IPS-20b (cell line): Measurements from ENCODE around the gene RBBP4.
"Not testable (repeated sequence)": the region's sequence is repeated elsewhere in the genome, so short reads cannot be mapped to it uniquely, and the experiment has no call there.

Experiments
- H3K27ac ChIP-seq: one replicate; pipeline ENCODE4 v1.5.1; 2013; ENCODE audit warnings: low read length
- H3K27me3 ChIP-seq: 2 replicates; pipeline ENCODE4 v1.6.1; 2013; ENCODE audit warnings: mild to moderate bottlenecking, low read length, inconsistent platforms; ENCODE audit not compliant: insufficient read depth
- H3K36me3 ChIP-seq: 2 replicates; pipeline ENCODE4 v1.6.1; 2013; ENCODE audit warnings: low read depth, mild to moderate bottlenecking, inconsistent platforms, low read length, moderate library complexity; ENCODE audit not compliant: insufficient read depth
- H3K4me1 ChIP-seq: 2 replicates; pipeline ENCODE4 v1.6.1; 2013; ENCODE audit warnings: mild to moderate bottlenecking, control low read depth, inconsistent platforms, low read length, moderate library complexity; ENCODE audit not compliant: insufficient read depth
- H3K4me3 ChIP-seq: 2 replicates; pipeline ENCODE4 v1.5.1; 2013; ENCODE audit warnings: mild to moderate bottlenecking, low read length, inconsistent platforms
- H3K9ac ChIP-seq: 2 replicates; pipeline ENCODE4 v1.6.1; 2013; ENCODE audit warnings: low read depth, mild to moderate bottlenecking, inconsistent platforms, low read length, moderate library complexity
- H3K9me3 ChIP-seq: 2 replicates; pipeline ENCODE4 v1.6.1; 2013; ENCODE audit warnings: mild to moderate bottlenecking, low read depth, low read length, inconsistent platforms; ENCODE audit not compliant: insufficient read depth

The RBBP4 gene

DNA sequence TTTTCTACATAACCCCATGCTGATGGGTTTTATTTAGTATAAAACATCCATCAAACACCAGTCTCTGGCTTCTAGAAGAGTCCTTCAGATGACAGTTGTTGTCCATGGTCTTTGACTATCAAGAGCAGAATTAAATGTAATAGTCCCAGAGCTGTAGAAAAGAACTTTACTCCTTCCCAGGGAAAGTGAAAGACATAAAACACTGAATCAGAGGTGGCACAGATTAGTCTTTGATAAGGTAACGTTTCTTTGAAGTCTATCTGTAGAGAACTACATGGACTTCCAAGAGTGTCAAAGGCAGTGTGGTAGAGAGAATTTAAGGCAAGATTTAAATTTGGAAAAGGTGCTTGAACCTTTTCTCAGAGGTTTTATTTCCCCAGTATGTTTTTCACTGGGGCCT is 29.6 kb downstream of the RBBP4 start:
- Histone ChIP-seq H3K9me3 (no peaks in the 10 kb centered on the region), H3K36me3 (peaks cover 100% of the 10 kb centered on the region)

DNA sequence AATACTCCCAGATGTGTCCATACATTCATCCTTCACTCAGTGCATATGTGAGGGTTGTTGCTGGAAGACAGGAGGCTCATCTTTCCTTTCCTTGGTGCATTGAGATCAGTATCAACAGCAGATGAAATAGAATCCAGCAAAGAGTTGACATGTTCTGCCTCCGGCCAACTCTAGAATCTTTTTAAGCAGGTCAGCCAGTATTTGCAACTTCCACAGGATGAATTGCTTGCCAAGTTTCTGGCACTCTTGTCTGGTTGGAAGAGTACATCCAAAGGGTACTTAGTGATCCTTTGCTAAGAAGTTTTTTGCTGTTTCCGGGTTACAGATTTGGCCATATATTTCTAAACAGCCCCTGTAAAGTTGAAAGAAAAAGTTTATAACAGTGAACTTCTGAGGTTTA is 30.5 kb downstream of the RBBP4 start:
- H3K4me1 ChIP-seq = no peaks in the 10 kb centered on the region
- no peak overlapping the region for H3K4me3 ChIP-seq
- no peak overlapping the region for H3K27ac ChIP-seq
- no peaks in the 10 kb centered on the region for H3K27me3 ChIP-seq
- no peak overlapping the region for H3K9ac ChIP-seq
- no peaks in the 10 kb centered on the region for H3K9me3 ChIP-seq
- H3K36me3 ChIP-seq = peaks cover 100% of the 10 kb centered on the region

More for the DNA sequence above, 29.6 kb downstream of the RBBP4 start:
- H3K4me3 ChIP-seq = no peak overlapping the region
- no peak overlapping the region for H3K9ac ChIP-seq
- no peak overlapping the region for H3K27ac ChIP-seq
- no peaks in the 10 kb centered on the region for H3K27me3 ChIP-seq
- no peaks in the 10 kb centered on the region for H3K4me1 ChIP-seq

GRCh38 chr1:32681999-32682398 is 31.0 kb downstream of the RBBP4 start:
- Histone ChIP-seq H3K9ac (no peak overlapping the region), H3K36me3 (peaks cover 96% of the 10 kb centered on the region), H3K27me3 (no peaks in the 10 kb centered on the region), H3K4me3 (no peak overlapping the region), H3K27ac (no peak overlapping the region), H3K4me1 (no peaks in the 10 kb centered on the region), H3K9me3 (no peaks in the 10 kb centered on the region)

- H3K9ac ChIP-seq = no peak overlapping the region
- no peaks in the 10 kb centered on the region for H3K4me1 ChIP-seq
- no peaks in the 10 kb centered on the region for H3K27me3 ChIP-seq
- no peak overlapping the region for H3K4me3 ChIP-seq
- peaks cover 82% of the 10 kb centered on the region for H3K36me3 ChIP-seq
- H3K27ac ChIP-seq = no peak overlapping the region
- H3K9me3 ChIP-seq = no peaks in the 10 kb centered on the region
Measured at GRCh38 chr1:32683397-32683796, 32.4 kb downstream of the RBBP4 start.

GRCh38 chr1:32684167-32684811 is 33.3 kb downstream of the RBBP4 start:
- peaks cover 73% of the 10 kb centered on the region for H3K36me3 ChIP-seq
- no peaks in the 10 kb centered on the region for H3K27me3 ChIP-seq
- H3K4me1 ChIP-seq = no peaks in the 10 kb centered on the region
- no peak overlapping the region for H3K4me3 ChIP-seq
- H3K9ac ChIP-seq = no peak overlapping the region
- H3K27ac ChIP-seq = no peak overlapping the region
- H3K9me3 ChIP-seq = no peaks in the 10 kb centered on the region

DNA sequence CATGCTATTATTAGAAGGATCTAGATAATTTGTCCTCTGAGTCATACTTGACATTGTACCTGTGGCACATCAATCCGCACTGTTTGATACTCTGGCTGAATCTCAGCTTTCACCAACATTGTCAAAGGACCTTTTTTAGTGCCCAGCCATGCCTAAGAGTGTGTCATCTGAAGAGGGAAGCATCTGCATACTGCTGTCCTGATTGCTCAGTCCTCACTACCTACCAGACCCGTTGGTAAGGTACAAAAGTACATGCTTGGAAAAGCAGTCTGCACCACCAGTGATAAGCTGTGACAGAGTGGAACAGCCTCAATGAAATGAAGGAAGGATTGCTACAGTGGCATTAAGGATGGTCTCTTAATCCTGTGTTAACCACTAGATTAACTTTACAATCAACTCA is 34.5 kb downstream of the RBBP4 start:
- H3K36me3 ChIP-seq = peaks cover 61% of the 10 kb centered on the region
- no peak overlapping the region for H3K4me3 ChIP-seq
- no peaks in the 10 kb centered on the region for H3K9me3 ChIP-seq
- no peaks in the 10 kb centered on the region for H3K4me1 ChIP-seq
- H3K27me3 ChIP-seq = no peaks in the 10 kb centered on the region
- H3K27ac ChIP-seq = no peak overlapping the region
- H3K9ac ChIP-seq = no peak overlapping the region

- Histone ChIP-seq H3K4me3 (no peak overlapping the region), H3K9me3 (no peaks in the 10 kb centered on the region), H3K36me3 (peaks cover 53% of the 10 kb centered on the region), H3K27me3 (no peaks in the 10 kb centered on the region), H3K4me1 (no peaks in the 10 kb centered on the region), H3K27ac (no peak overlapping the region), H3K9ac (no peak overlapping the region)
Measured at GRCh38 chr1:32686387-32686786, 35.4 kb downstream of the RBBP4 start.

- no peak overlapping the region for H3K27ac ChIP-seq
- H3K4me1 ChIP-seq = no peaks in the 10 kb centered on the region
- H3K36me3 ChIP-seq = no peaks in the 10 kb centered on the region
- no peaks in the 10 kb centered on the region for H3K27me3 ChIP-seq
- no peaks in the 10 kb centered on the region for H3K9me3 ChIP-seq
- no peak overlapping the region for H3K9ac ChIP-seq
- no peak overlapping the region for H3K4me3 ChIP-seq
Measured at GRCh38 chr1:32693455-32694174, 42.6 kb downstream of the RBBP4 start.

DNA sequence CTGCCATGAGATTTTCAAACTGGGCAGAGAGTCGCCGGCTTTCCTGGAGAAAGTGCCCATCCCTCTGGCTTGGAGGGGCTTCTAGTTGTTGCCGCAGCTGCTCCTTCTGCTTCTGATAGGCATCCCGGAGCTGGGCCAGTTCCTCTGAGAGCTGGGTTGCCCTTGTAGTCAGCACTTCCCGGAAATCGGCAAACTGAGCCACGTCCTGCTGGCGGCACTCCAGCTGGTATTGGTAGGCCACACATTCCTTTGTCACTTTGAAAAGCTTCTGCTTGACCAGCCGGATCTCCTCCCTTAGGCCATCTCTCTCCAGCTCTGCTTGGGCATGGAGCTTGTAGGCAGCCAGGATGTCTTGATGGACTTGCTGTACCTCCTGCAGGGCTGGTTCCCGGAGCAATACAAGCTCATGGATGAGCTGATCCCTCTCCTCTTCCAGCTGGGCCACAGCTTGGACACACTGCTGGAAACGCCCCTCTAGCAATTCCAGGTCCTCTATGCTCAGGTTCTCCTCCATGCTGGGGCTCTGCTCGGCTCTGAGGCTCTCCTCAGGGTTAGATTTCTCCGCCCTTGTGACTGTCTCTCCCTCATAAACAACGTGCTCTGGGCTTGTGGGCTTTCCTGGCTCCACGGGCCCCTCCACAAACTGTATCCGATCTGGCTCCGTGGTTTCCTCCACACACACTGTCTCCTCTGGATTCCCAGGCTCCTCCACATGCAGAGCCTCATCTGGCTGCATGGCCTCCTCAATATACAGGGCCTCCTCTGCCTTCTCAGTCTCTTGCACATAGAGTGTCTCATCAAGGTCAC is 44.3 kb downstream of the RBBP4 start:
- no peak overlapping the region for H3K9ac ChIP-seq
- H3K9me3 ChIP-seq = no peaks in the 10 kb centered on the region
- H3K27me3 ChIP-seq = no peaks in the 10 kb centered on the region
- no peak overlapping the region for H3K27ac ChIP-seq
- no peaks in the 10 kb centered on the region for H3K36me3 ChIP-seq
- no peaks in the 10 kb centered on the region for H3K4me1 ChIP-seq
- H3K4me3 ChIP-seq = no peak overlapping the region

DNA sequence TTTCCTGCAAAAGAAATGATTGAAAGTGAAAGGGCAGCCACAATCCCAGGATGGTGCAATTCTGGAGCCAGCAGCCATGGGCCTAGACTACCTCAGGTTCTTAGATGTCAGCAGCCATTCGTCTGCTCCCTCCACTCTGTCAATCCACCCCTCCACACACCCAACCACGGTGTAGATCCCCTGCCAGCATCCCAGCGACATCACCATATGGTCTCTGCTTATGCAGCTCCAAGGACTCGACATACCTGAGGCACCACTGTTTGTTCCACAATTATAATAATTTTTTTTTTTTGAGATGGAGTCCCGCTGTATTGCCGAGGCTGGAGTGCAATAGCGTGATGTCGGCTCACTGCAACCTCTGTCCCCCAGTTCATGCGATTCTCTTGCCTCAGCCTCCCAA is 45.0 kb downstream of the RBBP4 start:
- no peak overlapping the region for H3K27ac ChIP-seq
- H3K4me1 ChIP-seq = no peaks in the 10 kb centered on the region
- H3K9me3 ChIP-seq = no peaks in the 10 kb centered on the region
- H3K27me3 ChIP-seq = peaks cover 1% of the 10 kb centered on the region; the same call in 1 of the 2 replicates
- no peak overlapping the region for H3K4me3 ChIP-seq
- H3K9ac ChIP-seq = no peak overlapping the region
- no peaks in the 10 kb centered on the region for H3K36me3 ChIP-seq

GRCh38 chr1:32696996-32697395 is 46.0 kb downstream of the RBBP4 start:
- not testable (repeated sequence) for H3K9me3 ChIP-seq, H3K4me3 ChIP-seq, H3K4me1 ChIP-seq, H3K9ac ChIP-seq, H3K27ac ChIP-seq, H3K36me3 ChIP-seq
- peaks cover 11% of the 10 kb centered on the region for H3K27me3 ChIP-seq
